HG02642 (cell line): ENCODE data around the gene SLC17A8.

Experiments used
- ATAC-seq: cut with Tn5 transposase; IDR thresholded peaks from one replicate; pipeline ENCODE4 v1.9.1; 2021; ENCODE audit warnings: mild to moderate bottlenecking; ENCODE audit not compliant: unreplicated experiment, poor library complexity

The SLC17A8 gene

GRCh38 chr12:100464529-100464928 lies 107.7 kb downstream of the SLC17A8 start:
- ATAC-seq = no peak

DNA sequence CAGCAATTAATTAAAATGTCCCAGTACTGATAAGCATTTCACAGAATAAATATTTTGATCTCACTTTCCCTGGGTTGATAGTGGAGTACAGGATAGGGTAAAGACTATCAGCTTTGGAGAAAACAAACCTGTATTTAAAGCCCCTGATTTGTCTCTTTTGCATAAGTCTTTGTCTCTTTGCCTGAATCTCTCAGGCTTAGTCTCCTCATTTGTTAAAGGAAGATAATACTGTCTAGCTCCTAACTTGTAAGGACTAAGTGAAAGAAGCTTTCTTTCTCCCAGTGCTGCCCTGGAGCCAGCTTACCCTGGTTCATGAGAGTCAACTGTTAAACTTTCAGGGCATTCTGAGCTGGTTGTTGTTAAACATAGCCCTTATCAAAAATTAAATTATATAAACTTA lies 111.3 kb downstream of the SLC17A8 start:
- no peak for ATAC-seq
